Adipose tissue (tissue), 3 donors: ENCODE results near the gene GALNTL6. TPM values are rescaled to one million over a fixed set of nuclear protein-coding genes. Genes with fewer than 3 reads are reported as not detected.

Source experiments
- H3K27ac ChIP-seq: one replicate; pipeline ENCODE4 v1.5.1; 2013; ENCODE audit warnings: low read depth, low read length
- WGBS, 3 donors: extraction: QIAGEN DNeasy Blood & Tissue Kit; methylation state at CpG; one replicate each; pipeline ENCODE4 v1.1.7; 2013; 5-methylcytosine and 5-hydroxymethylcytosine counted together
- polyA plus RNA-seq, 3 donors: library from polyadenylated mRNA; stranded (reverse); fragments of 200-250 nt; gene quantifications; one replicate each; pipeline ENCODE4 v1.2.3, GENCODE V29; 2013
- donor health status: healthy with polysubstance abuse.
- donor health status: Bipolar disorder and iron deficiency.
- donor health status: healthy.

Gene GALNTL6
- polyA plus RNA-seq, 3 donors = 0.01 to 0.56 (median 0.10) TPM

DNA sequence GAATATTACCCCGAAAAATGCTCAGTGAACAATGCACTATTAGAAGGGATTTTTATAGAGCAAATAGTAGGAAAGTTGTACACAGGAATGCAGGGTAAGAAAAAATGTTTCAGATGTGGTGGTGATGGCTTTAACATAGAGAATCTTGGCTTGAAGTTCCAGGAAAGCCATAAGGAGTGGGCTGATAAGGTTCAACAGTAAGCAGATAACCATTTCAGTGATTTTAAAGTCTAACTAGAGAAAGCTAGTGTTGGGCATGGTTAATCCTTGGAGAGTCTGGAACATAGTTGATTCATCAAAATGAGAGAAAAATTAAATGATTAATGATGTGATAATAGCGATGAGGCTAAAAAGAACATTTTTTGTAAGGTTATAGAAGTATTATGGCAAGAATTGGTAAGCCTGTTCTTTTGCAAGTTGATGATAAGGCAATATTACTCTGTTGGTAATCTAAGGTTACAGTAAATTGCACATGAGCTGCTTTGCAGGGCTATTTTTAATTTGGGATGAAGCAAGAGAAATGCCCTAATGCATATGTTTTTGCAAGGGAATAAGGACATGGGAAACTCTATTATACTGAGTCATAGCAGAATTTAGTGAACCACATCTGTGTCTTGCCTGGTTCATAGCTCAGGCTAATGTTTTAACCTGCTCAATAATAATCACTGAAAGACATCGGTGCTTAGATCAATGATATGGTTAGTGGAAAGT is 44.3 kb downstream of the GALNTL6 start:
- WGBS, 3 donors = 56 to 76% (median 71%) methylated on average over 3 of the region's 3 CpGs
- H3K27ac ChIP-seq = no peak overlapping the region

DNA sequence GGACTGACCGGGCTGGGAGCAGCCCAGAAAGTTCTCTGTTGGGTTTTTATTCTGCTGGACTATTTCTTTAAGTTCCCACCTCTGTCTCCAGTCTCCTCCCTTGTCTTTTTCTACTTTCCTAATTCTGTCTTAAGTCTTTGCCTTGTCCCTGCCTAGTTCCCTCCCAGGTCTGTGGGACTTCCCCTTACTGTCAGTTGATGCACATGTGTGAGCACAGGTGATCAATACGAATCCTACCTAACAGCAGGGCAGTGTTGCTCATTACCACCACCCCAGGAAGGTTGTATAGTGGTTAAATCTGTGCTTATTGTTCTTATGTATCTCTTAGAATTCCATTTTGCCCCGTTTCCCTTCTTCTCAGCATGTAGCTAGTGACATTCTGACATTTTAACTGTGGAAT is 62.1 kb downstream of the GALNTL6 start:
- whole genome bisulfite sequencing, 3 donors = 68 to 78% (median 76%) methylated on average over 3 of the region's 3 CpGs
- H3K27ac ChIP-seq = no peak overlapping the region

DNA sequence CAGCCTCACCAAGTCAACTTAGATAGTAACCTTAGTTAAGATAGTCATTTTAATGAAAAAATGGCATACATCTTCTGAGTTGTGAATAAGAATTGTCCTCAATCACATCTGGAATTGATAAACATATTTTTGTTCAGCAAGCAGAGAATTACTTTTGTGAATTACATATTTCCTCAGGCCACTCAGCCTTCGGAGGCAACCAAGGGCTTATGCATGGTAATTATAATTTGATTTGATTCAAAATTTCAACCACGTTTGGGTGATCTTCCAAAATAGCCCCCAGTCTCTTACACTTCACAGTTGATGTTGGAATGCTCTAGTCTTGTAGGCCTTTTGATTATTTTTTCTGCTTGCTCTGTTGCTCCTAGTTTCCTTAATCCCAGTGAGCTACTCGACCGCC is 63.4 kb downstream of the GALNTL6 start:
- no peak overlapping the region for H3K27ac ChIP-seq
- WGBS, 3 donors = 73 to 80% (median 79%) methylated on average over 4 of the region's 4 CpGs

DNA sequence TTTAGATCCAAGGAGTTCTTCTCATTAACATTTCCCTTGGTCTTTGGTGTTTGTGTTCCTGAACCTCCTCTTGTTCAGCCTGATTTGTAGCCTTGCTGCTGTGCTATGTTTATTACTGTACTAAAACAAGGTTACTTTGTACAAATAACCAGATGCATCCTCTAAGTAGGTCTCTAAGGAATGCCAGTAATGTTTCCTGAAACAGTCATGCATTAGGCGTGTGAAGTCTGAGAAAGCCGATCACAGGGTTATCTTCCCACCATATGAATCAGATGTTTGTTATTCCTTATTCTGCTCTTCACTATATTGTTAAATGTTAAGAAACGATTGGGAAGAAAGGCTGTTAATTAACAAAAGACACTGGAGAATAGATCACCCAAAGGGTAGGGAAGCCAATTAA is 66.9 kb downstream of the GALNTL6 start:
- 48 to 60% (median 54%) methylated on average over 3 of the region's 3 CpGs for WGBS, 3 donors
- H3K27ac ChIP-seq = no peak overlapping the region

DNA sequence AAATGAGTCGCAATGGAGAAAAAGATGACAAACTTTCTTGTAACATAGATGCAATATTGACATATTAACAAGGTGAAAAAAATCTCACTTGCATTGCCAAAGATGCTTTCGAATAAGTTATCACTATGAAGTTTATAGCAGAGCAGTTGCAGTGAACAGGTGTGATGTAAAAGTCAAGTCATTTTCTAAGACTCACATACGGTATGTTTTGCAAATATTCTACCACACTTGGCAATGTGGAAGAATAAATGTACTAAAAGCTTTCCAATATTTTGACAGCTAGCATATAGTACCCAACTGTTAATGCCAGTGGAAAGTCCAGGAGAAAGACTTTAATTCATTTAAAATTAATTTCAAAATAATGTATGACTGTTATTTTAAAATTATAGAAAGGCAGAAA is 76.5 kb downstream of the GALNTL6 start:
- no peak overlapping the region for H3K27ac ChIP-seq
- WGBS, 3 donors = 76 to 84% (median 77%) methylated on average over 3 of the region's 3 CpGs

DNA sequence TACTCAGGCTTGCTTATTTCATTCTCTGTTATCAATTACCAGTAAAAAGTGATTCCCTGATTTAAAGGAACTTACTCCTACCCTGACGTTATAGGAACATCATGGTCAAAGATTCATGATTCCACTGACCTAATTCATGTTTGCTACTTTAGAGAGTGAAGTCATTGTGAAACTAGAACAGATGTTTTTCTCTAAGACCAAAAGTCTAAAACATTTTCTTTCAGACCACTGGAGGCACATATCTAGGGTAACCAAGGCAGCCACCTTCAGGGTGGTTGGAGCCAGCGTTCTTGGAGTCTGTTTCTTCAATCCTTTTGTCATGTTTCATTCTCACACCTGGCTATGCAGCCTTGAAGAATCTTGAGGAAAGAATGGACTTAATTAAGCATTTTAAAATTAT is 77.8 kb downstream of the GALNTL6 start:
- H3K27ac ChIP-seq = no peak overlapping the region
- 33 to 70% (median 68%) methylated on average over 2 of the region's 2 CpGs for WGBS, 3 donors

DNA sequence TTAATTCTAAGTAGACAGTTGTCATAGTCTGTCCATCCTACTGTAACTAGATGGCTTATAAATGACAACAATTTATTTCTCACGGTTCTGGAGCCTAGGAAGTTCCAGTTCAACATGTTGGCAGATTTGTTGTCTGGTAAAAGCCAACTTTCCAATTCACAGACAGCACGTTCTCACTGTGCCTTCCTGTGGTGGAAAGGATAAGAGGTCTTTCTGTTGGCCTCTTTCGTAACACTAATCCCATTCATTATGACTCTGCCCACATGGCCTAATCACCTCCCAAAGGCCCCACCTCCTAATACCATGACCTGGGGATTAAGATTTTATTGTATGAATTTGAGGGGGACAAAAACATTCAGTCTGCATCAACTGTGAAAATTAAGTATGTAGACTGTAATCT is 83.2 kb downstream of the GALNTL6 start:
- WGBS, 3 donors = 69 to 79% (median 73%) methylated on average over 3 of the region's 3 CpGs

DNA sequence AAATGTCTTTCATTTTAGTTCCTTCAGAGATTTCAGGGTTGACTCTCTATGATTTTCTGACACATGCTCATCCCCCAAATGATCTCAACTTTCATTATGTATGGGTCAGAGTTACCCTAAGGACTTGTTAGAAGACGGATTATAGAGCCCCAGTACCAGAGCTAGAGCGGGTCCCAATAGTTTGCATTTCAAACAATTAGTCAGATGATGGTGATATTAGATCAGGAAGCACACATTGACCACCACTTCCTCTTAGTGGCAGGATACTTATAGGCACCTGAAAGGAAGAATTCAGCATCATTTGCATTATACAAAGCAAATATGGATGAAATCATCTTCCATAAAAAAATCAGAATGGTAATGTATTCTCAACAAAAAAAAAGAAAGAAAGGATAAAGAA is 106.1 kb downstream of the GALNTL6 start:
- WGBS, 3 donors = 55 to 67% (median 61%) methylated on average over 2 of the region's 2 CpGs

More for the DNA sequence above, 83.2 kb downstream of the GALNTL6 start:
- no peak overlapping the region for H3K27ac ChIP-seq

GRCh38 chr4:171920901-171921300 is 107.7 kb downstream of the GALNTL6 start:
- H3K27ac ChIP-seq = no peak overlapping the region
- WGBS, 3 donors = 61 to 90% (median 89%) methylated on average over 3 of the region's 3 CpGs

More for the DNA sequence above, 106.1 kb downstream of the GALNTL6 start:
- H3K27ac ChIP-seq = no peak overlapping the region

- 64 to 75% (median 70%) methylated on average over 5 of the region's 5 CpGs for WGBS, 3 donors
- no peak overlapping the region for H3K27ac ChIP-seq
Measured at GRCh38 chr4:171924746-171925376, 111.7 kb downstream of the GALNTL6 start.

DNA sequence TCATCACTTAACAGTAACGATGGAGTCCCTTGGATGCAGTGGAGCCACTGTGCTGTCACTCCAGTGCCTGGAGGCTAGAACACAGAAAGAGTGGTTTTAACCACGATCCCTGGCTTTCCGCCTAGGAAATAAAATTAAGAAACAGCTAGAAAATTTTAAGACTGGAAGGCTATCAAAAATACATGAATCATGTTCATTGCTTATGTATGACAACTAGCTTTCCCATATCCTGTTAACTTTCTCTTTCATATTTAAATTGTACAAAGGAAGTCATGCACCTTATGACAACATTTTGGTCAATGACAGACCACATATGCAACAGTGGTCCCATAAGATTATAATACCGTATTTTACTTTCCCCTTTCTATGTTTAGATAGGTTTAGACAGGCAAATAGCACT is 115.1 kb downstream of the GALNTL6 start:
- WGBS, 3 donors = 73 to 87% (median 76%) methylated on average over 4 of the region's 4 CpGs

DNA sequence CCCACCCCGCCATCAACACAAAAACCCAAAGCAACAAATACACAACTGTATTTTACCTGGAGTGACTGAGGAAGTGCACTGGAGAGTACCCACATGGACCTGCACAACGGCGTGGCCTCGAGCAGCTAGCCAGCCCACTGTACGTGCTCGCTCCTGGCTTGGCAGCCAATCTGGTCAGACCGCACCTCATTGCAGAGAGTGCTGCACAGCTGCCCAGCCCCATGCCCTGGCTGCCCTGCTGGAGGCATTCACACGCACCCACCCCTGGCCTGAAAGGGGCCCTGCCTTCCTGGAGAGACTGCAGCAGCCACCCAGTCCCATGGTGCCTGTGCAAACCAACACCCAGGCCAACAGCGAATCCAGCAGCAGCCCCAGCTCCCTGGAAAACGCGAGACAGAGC is 116.3 kb downstream of the GALNTL6 start:
- WGBS, 3 donors = 92 to 96% (median 93%) methylated on average over 11 of the region's 11 CpGs
- no peak overlapping the region for H3K27ac ChIP-seq

More for the DNA sequence above, 115.1 kb downstream of the GALNTL6 start:
- H3K27ac ChIP-seq = no peak overlapping the region

DNA sequence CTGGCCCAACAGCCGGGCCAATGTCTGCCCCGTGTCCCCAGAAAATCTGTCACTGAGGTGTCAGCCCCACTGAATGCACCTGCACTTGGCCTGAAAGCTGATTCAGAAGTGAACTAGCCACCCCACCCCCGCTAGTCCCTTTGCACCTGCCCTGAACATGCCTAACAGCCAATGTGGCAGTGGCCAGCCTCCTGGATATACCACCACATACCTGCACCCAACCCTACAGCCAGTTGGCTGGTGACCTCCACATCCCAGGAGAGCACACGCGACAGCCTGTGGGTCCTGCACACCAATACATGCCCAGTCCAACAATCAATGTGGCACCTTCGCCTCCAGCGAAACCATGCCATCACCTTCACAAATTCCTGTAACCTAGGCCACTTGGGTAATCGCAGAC is 116.7 kb downstream of the GALNTL6 start:
- 91 to 92% (median 91%) methylated on average over 8 of the region's 8 CpGs for WGBS, 3 donors
- H3K27ac ChIP-seq = no peak overlapping the region

DNA sequence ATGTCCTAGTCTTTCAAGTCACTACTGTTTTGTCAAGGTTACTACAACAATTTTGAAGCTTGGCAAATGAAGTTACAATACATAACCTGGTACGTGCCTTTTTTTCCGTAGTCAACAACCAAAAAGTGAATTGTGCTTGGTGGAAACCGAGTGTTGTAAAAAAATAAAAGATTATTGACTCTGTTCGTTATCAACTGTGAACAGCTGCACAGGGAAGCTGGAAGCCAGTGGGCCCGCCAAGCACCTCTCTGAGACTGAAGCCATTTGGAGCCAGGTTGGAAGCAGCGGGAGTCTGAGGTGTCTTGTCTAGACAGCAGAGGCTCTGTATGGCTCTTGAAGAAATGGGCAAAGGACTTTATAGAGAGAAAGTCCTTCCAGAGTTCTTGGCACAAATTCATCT is 119.0 kb downstream of the GALNTL6 start:
- H3K27ac ChIP-seq = no peak overlapping the region
- WGBS, 3 donors = 69 to 82% (median 81%) methylated on average over 6 of the region's 6 CpGs

DNA sequence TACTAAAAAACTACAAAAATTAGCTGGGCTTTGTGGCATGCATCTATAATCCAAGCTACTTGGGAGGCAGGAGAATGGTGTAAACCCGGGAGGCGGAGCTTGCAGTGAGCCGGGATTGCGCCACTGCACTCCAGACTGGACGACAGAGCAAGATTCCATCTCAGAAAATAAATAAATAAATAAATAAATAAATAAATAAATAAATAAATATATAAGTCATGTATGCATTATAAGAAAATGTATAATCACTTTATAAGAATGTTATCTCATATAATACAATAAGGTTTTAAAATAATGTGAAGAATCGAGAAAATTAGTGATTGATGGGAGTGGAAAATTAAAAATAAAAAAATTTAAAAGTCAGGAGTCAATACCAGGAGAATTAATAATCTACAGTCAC is 127.5 kb downstream of the GALNTL6 start:
- H3K27ac ChIP-seq = no peak overlapping the region
- WGBS, 3 donors = 92 to 96% (median 92%) methylated on average over 6 of the region's 6 CpGs

DNA sequence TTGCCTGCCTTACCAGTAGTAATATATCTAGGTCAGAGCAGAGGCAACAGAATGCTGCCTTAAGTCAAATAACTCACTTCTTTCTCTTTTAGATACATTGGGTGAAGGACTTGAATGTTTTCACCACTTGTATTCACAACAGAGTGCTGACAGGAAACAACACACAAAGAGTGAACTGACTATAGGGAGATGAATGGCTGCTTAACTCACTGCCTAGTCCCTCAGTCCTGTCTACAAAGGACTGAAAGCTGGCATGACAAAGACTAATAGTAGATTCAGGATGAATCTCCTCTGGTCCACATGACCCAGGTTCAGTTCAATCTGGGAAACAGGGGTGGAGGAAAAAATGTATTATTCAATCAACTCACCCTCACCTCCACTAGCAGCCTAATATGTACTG is 134.2 kb downstream of the GALNTL6 start:
- H3K27ac ChIP-seq = no peak overlapping the region

DNA sequence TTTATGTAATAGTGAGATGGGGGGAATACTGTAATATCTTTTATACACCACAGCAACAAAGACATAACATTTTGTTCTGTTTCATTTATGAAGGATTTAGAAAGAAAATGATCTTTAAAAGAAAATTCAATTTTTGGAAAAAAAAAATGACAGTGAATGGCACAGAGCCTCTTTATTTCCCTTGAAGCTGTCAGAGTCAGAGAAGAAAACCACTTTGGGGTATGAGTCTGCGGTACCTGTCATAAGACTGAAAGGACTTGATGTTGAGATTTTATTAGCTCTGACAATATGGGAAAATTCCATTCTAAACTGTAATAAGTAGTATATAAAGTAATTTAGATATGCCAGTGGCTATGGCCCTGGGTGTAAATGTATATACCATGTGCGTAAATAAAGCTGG is 134.8 kb downstream of the GALNTL6 start:
- 89 to 91% (median 90%) methylated on average over 2 of the region's 2 CpGs for WGBS, 3 donors
- H3K27ac ChIP-seq = no peak overlapping the region

- H3K27ac ChIP-seq = no peak overlapping the region
- WGBS, 3 donors = 19 to 59% (median 23%) methylated on average over 1 of the region's 1 CpG
Measured at GRCh38 chr4:171954650-171955049, 141.4 kb downstream of the GALNTL6 start.

- 71 to 79% (median 75%) methylated on average over 4 of the region's 4 CpGs for WGBS, 3 donors
- H3K27ac ChIP-seq = no peak overlapping the region
Measured at GRCh38 chr4:171956678-171957077, 143.5 kb downstream of the GALNTL6 start.

GRCh38 chr4:171962110-171962509 is 148.9 kb downstream of the GALNTL6 start:
- H3K27ac ChIP-seq = no peak overlapping the region
- 75 to 82% (median 81%) methylated on average over 5 of the region's 5 CpGs for WGBS, 3 donors
